Measurements from ENCODE around the gene RIOK3.
"Not testable (repeated sequence)": the region's sequence is repeated elsewhere in the genome, so short reads cannot be mapped to it uniquely, and the experiment has no call there.

RIOK3 gene

DNA sequence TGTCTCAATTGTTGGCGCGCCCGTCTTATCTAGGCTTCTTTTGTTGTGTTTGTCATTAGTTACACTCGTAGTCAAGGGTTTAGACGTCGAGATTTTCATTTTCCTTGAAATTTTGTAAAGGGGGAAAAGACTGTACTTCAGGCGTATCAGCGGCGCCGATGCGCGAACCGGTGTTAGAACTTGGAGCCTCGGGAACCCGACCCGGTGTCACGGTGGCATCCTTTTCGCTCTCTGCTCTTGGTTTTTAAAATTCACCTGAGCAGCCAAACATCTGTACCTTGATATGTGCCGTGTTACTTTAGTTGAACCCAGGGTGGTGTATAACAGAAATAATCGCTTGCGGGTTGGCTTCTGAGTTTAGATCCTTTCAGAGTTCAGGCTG is 50.9 kb downstream of the RIOK3 start:
- no peaks in the 10 kb centered on the region for H3K9me3 ChIP-seq
- TF ChIP-seq CTCF (IDR thresholded peaks at IDR 0.05; ENCODE audit: low read depth, low read length) = no peak
- no peaks in the 10 kb centered on the region for H3K27me3 ChIP-seq
- H3K4me3 ChIP-seq (ENCODE audit: low read depth, low read length) = peak overlapping the region; percentile 66
- no peaks in the 10 kb centered on the region for H3K36me3 ChIP-seq
- no peak for DNase-seq
- H3K4me1 ChIP-seq = no peaks in the 10 kb centered on the region

GRCh38 chr18:23504720-23505119 is 51.6 kb downstream of the RIOK3 start:
- no peak for DNase-seq
- Histone ChIP-seq H3K36me3 (no peaks in the 10 kb centered on the region), H3K4me1 (no peaks in the 10 kb centered on the region), H3K27me3 (no peaks in the 10 kb centered on the region), H3K4me3 (ENCODE audit: low read depth, low read length) (no peak overlapping the region), H3K9me3 (no peaks in the 10 kb centered on the region)
- no peak for TF ChIP-seq CTCF (IDR thresholded peaks at IDR 0.05; ENCODE audit: low read depth, low read length)

DNA sequence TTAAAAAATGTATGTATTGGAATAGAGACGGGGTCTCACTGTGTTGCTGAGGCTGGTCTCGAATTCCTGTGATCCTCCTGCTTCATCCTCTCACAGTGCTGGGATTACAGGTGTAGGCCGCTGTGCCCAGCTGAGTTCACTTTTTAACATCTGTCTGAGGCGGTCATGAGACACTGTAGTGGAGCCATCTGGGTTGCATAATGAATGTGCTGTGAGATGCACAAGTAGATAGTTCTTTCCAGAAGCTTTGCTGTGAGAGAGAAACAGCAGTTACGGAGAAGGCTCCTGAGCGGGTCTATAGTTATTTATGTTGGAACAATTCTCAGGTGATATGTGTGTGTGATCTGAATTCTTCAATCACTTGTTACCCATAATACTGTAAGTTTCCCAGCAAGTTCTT is 53.3 kb downstream of the RIOK3 start:
- no peak for TF ChIP-seq CTCF (IDR thresholded peaks at IDR 0.05; ENCODE audit: low read depth, low read length)
- Histone ChIP-seq H3K4me3 (ENCODE audit: low read depth, low read length) (no peak overlapping the region), H3K27me3 (no peaks in the 10 kb centered on the region), H3K4me1 (no peaks in the 10 kb centered on the region), H3K9me3 (no peaks in the 10 kb centered on the region), H3K36me3 (no peaks in the 10 kb centered on the region)
- DNase-seq = no peak

DNA sequence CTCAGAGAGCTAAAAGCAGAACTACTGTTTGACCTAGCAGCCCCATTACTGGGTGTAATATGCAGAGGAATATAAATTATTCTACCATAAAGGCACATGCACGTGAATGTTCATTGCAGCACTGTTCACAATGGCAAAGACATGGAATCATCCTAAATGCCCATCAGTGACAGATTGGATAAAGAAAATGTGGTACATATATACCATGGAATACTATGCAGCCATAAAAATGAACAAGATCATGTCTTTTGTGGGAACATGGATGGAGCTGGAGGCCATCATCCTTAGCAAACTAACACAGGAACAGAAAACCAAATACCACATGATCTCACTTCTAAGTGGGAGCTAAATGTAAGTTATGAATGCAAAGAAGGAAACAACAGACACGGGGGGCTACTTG is 57.8 kb downstream of the RIOK3 start:
- not testable (repeated sequence) for DNase-seq; H3K36me3 ChIP-seq; H3K9me3 ChIP-seq; H3K4me1 ChIP-seq; H3K27me3 ChIP-seq; H3K4me3 ChIP-seq (ENCODE audit: low read depth, low read length)

DNA sequence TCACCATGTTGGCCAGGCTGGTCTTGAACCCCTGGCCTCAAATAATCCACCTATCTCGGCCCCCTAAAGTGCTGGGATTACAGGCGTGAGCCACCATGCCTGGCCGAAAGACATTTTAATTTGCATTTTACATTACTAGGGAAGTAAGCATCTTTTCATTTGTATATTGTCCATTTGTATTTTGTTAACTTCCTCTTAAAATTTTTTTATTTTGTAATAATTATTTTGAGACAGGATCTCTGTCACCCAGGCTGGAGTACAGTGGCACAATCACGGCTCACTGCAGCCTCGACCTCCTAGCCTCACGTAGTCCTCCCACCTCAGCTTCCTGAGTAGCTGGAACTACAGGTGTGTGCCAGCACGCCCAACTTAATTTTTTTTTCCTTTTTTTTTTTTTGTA is 59.1 kb downstream of the RIOK3 start:
- not testable (repeated sequence) for H3K36me3 ChIP-seq; H3K4me1 ChIP-seq; H3K27me3 ChIP-seq; H3K4me3 ChIP-seq (ENCODE audit: low read depth, low read length); H3K9me3 ChIP-seq; DNase-seq

DNA sequence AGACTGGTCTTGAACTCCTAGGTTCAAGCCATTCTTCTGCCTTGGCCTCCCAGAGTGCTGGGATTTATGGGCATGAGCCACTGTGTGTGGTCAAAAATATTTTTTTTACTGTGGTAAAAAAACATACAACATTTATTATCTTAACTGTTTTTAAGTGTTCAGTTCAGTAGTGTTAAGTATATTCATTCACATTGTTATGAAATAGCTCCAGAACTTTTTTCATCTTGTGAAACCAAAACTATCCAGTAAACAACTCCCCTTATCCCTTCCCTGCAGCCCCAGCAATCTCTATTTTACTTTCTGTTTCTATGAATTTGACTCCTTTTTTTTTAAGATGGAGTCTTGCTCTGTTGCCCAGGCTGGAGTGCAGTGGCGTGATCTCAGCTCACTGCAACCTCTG is 59.6 kb downstream of the RIOK3 start:
- no peaks in the 10 kb centered on the region for H3K36me3 ChIP-seq

DNA sequence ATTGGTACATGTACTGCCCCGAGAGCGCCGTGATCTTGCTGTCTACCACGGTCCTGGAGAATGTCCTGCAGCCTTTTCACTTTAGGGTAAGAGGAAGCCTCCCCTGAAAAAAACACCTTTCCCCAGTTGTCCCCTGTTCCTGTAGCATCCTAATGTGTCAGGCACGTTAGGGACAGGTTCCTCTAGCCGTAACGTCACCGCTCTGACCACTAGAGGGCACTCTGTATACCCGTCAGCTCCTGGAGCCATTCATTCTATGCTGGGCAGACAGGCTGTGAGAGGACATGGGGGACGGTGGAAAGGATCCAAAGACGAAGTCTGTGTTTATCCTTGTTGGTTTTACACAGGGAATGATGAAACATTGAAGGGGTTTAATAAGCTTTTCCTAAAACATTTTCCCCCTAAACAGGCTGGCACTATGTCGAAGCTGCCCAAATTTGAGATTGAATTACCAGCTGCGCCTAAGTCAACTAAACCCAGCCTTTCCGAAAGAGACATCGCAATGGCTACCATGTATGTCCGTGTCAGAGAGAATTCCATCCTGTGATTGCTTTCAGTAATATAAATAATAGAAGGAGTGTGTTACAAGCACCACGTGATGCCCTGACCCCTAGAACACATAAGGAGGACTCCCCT is 62.9 kb downstream of the RIOK3 start:
- peak; percentile 65 for DNase-seq
- no peaks in the 10 kb centered on the region for H3K36me3 ChIP-seq
- peak; percentile 89 for TF ChIP-seq CTCF (IDR thresholded peaks at IDR 0.05; ENCODE audit: low read depth, low read length)

More for the DNA sequence above, 59.6 kb downstream of the RIOK3 start:
- Histone ChIP-seq H3K4me3 (ENCODE audit: low read depth, low read length) (no peak overlapping the region), H3K9me3 (no peaks in the 10 kb centered on the region), H3K27me3 (no peaks in the 10 kb centered on the region), H3K4me1 (no peaks in the 10 kb centered on the region)
- no peak for DNase-seq
- no peak for TF ChIP-seq CTCF (IDR thresholded peaks at IDR 0.05; ENCODE audit: low read depth, low read length)

More for the DNA sequence above, 62.9 kb downstream of the RIOK3 start:
- H3K4me3 ChIP-seq (ENCODE audit: low read depth, low read length) = no peak overlapping the region
- no peaks in the 10 kb centered on the region for H3K27me3 ChIP-seq
- no peaks in the 10 kb centered on the region for H3K9me3 ChIP-seq
- H3K4me1 ChIP-seq = no peaks in the 10 kb centered on the region
